H4 (cell line): ENCODE data around the gene APLP1. TPM values are rescaled to one million over a fixed set of nuclear protein-coding genes. Genes with fewer than 3 reads are reported as not detected.
"Not testable (repeated sequence)": the region's sequence is repeated elsewhere in the genome, so short reads cannot be mapped to it uniquely, and the experiment has no call there.

Source experiments
- DNase-seq: peaks from one replicate; pipeline ENCODE4 v3.0.0-alpha.2; 2015; ENCODE audit warnings: low spot score
- total RNA-seq: library from RNA; depleted of rRNA; stranded (reverse); fragments of >200 nt; shearing (Covaris generic); gene quantifications from 2 replicates; pipeline ENCODE4 v1.2.3, GENCODE V29; 2014; rRNA removed

APLP1 gene
- total RNA-seq, 1 experiment from 2014 or later: 45.8 TPM

GRCh38 chr19:35904311-35905068 lies 36.1 kb downstream of the APLP1 start:
- DNase-seq: no peak

- no peak for DNase-seq
Observed at GRCh38 chr19:35905178-35905727, 36.9 kb downstream of the APLP1 start.

- DNase-seq: no peak
Observed at GRCh38 chr19:35907377-35907745, 39.0 kb downstream of the APLP1 start.

GRCh38 chr19:35908010-35908441 lies 39.7 kb downstream of the APLP1 start, which contains the start of gene TYROBP:
TSS of gene TYROBP (minus strand) at chr19:35908295. CDS start at chr19:35908228, 67 bp downstream.
- DNase-seq: no peak

- DNase-seq: no peak
Observed at GRCh38 chr19:35908973-35909683, 40.8 kb downstream of the APLP1 start.

GRCh38 chr19:35909684-35910035 lies 41.3 kb downstream of the APLP1 start:
- no peak for DNase-seq

GRCh38 chr19:35910355-35910754 lies 42.0 kb downstream of the APLP1 start:
- DNase-seq: not testable (repeated sequence)

- DNase-seq: no peak
Observed at GRCh38 chr19:35911173-35911572, 42.8 kb downstream of the APLP1 start.

- peak; percentile 70 for DNase-seq
Observed at GRCh38 chr19:35911790-35912189, 43.4 kb downstream of the APLP1 start.

GRCh38 chr19:35913589-35913988 lies 45.2 kb downstream of the APLP1 start:
- no peak for DNase-seq

- no peak for DNase-seq
Observed at GRCh38 chr19:35915443-35915842, 47.1 kb downstream of the APLP1 start.

GRCh38 chr19:35919306-35919705 lies 50.9 kb downstream of the APLP1 start:
- DNase-seq: no peak

- no peak for DNase-seq
Observed at GRCh38 chr19:35921012-35921411, 52.6 kb downstream of the APLP1 start.

- DNase-seq: no peak
Observed at GRCh38 chr19:35925501-35925900, 57.1 kb downstream of the APLP1 start.

- DNase-seq: no peak
Observed at GRCh38 chr19:35928507-35928906, 60.1 kb downstream of the APLP1 start.

Other genes with a start within 250 kb of the APLP1 start
- gene RBM42, start 239.5 kb upstream of the APLP1 start, total RNA-seq: 135 and 156 TPM in 2 replicates
- 2.8 and 4.9 TPM in 2 replicates for gene ETV2, start 226.8 kb upstream of the APLP1 start, total RNA-seq
- gene COX6B1, start 220.3 kb upstream of the APLP1 start, total RNA-seq: 1,937 and 2,103 TPM in 2 replicates
- not detected in 2 replicates for gene UPK1A, start 202.1 kb upstream of the APLP1 start, total RNA-seq
- gene ZBTB32, start 164.0 kb upstream of the APLP1 start, total RNA-seq: not detected in 2 replicates
- gene KMT2B, start 150.6 kb upstream of the APLP1 start, total RNA-seq: 4.9 and 8.8 TPM in 2 replicates
- 6.2 and 31.2 TPM in 2 replicates for gene IGFLR1, start 126.1 kb upstream of the APLP1 start, total RNA-seq
- 25.2 and 27.5 TPM in 2 replicates for gene U2AF1L4, start 123.2 kb upstream of the APLP1 start, total RNA-seq
- gene PSENEN, start 122.9 kb upstream of the APLP1 start, total RNA-seq: 91.4 and 100 TPM in 2 replicates
- gene LIN37, start 120.0 kb upstream of the APLP1 start, total RNA-seq: 11.5 and 15.5 TPM in 2 replicates
- gene HSPB6, start 111.5 kb upstream of the APLP1 start, total RNA-seq: not detected in 2 replicates
- gene PROSER3, start 110.4 kb upstream of the APLP1 start, total RNA-seq: 9.6 and 15.3 TPM in 2 replicates
- 1.5 and 2.2 TPM in 2 replicates for gene ARHGAP33, start 93.0 kb upstream of the APLP1 start, total RNA-seq
- gene PRODH2, start 55.7 kb upstream of the APLP1 start, total RNA-seq: not detected in 2 replicates
- gene NPHS1, start 16.1 kb upstream of the APLP1 start, total RNA-seq: not detected in 2 replicates
- 0.08 and 0.19 TPM in 2 replicates for gene KIRREL2, start 11.7 kb upstream of the APLP1 start, total RNA-seq
- gene NFKBID, start 32.0 kb downstream of the APLP1 start, total RNA-seq: 1.4 and 1.8 TPM in 2 replicates
- gene HCST, start 34.0 kb downstream of the APLP1 start, total RNA-seq: not detected in 2 replicates
- not detected in 2 replicates for gene TYROBP, start 39.7 kb downstream of the APLP1 start, total RNA-seq
- 4.6 and 5.6 TPM in 2 replicates for gene LRFN3, start 67.8 kb downstream of the APLP1 start, total RNA-seq
- gene SDHAF1, start 126.6 kb downstream of the APLP1 start, total RNA-seq: 40.4 and 61.9 TPM in 2 replicates
- 0.60 and 0.94 TPM in 2 replicates for gene SYNE4, start 140.2 kb downstream of the APLP1 start, total RNA-seq
- gene ALKBH6, start 145.6 kb downstream of the APLP1 start, total RNA-seq: 47.7 and 63.7 TPM in 2 replicates
- gene CLIP3, start 164.3 kb downstream of the APLP1 start, total RNA-seq: 1.9 and 3.8 TPM in 2 replicates
- 1.9 and 6.3 TPM in 2 replicates for gene THAP8, start 185.7 kb downstream of the APLP1 start, total RNA-seq
- gene WDR62, start 186.3 kb downstream of the APLP1 start, total RNA-seq: 21.5 and 21.9 TPM in 2 replicates
- not detected in 2 replicates for gene OVOL3, start 242.6 kb downstream of the APLP1 start, total RNA-seq
- gene POLR2I, start 246.3 kb downstream of the APLP1 start, total RNA-seq: 192 and 193 TPM in 2 replicates
- 509 and 536 TPM in 2 replicates for gene TBCB, start 246.9 kb downstream of the APLP1 start, total RNA-seq